ENCODE data around the gene WDR81.

- no peak for TF ChIP-seq CTCF (optimal IDR thresholded peaks at IDR 0.05 in 1 of 3, IDR thresholded peaks at IDR 0.05 in 1 of 3, conservative IDR thresholded peaks at IDR 0.05 in 1 of 3; ENCODE audit: extremely low read depth in 1 of 3, insufficient read depth in 2 of 3, low read length in 3 of 3)
- TF ChIP-seq EZH2 (IDR thresholded peaks at IDR 0.05; ENCODE audit: low read length), result no peak
Observed at GRCh38 chr17:1746975-1747543, 22.6 kb downstream of the WDR81 start.
